ENCODE measurements around the gene NR6A1. TPM values are rescaled to one million over a fixed set of nuclear protein-coding genes. Genes with fewer than 3 reads are reported as not detected.

NR6A1 gene
- total and polyA plus RNA-seq, 9 donors = 0.29 to 1.7 (median 1.00) TPM

GRCh38 chr9:124652203-124652602, 118.9 kb downstream of the NR6A1 start:
- Histone ChIP-seq H3K4me3 (no peak overlapping the region), H3K27me3 (no peaks in the 10 kb centered on the region), H3K36me3 (no peaks in the 10 kb centered on the region), H3K9me3 (no peaks in the 10 kb centered on the region), H3K4me1 (ENCODE audit: insufficient read depth) (no peaks in the 10 kb centered on the region), H3K27ac (no peak overlapping the region)
- TF ChIP-seq POLR2A (IDR thresholded peaks at IDR 0.05) = no peak
- no peak for TF ChIP-seq CTCF (IDR thresholded peaks at IDR 0.05)
- no peak for TF ChIP-seq EP300 (IDR thresholded peaks at IDR 0.05)
- intact Hi-C loops (cut with DNase I) = no loop called here
- DNase-seq = no peak
- WGBS, 3 donors = 82 to 93% (median 86%) methylated on average over 1 of the region's 1 CpG

- intact Hi-C loops (cut with DNase I) = no loop called here
- Histone ChIP-seq H3K4me1 (ENCODE audit: insufficient read depth) (no peaks in the 10 kb centered on the region), H3K4me3 (no peak overlapping the region), H3K27ac (no peak overlapping the region), H3K36me3 (no peaks in the 10 kb centered on the region), H3K9me3 (no peaks in the 10 kb centered on the region), H3K27me3 (no peaks in the 10 kb centered on the region)
- no peak for DNase-seq
- no peak for TF ChIP-seq EP300 (IDR thresholded peaks at IDR 0.05)
Observed at GRCh38 chr9:124645274-124645673, 125.8 kb downstream of the NR6A1 start.

- no peaks in the 10 kb centered on the region for H3K27me3 ChIP-seq
- H3K4me1 ChIP-seq (ENCODE audit: insufficient read depth) = no peaks in the 10 kb centered on the region
- no peaks in the 10 kb centered on the region for H3K9me3 ChIP-seq
- no peak overlapping the region for H3K4me3 ChIP-seq
- H3K36me3 ChIP-seq = no peaks in the 10 kb centered on the region
- no peak overlapping the region for H3K27ac ChIP-seq
- DNase-seq = no peak
- TF ChIP-seq CTCF (IDR thresholded peaks at IDR 0.05) = no peak
- no peak for TF ChIP-seq POLR2A (IDR thresholded peaks at IDR 0.05)
- no peak for TF ChIP-seq EP300 (IDR thresholded peaks at IDR 0.05)
- intact Hi-C loops (cut with DNase I) = no loop called here
Observed at GRCh38 chr9:124639637-124640036, 131.5 kb downstream of the NR6A1 start.

- 90 to 96% (median 90%) methylated on average over 5 of the region's 5 CpGs for WGBS, 3 donors
- H3K4me3 ChIP-seq = no peak overlapping the region
- H3K4me1 ChIP-seq (ENCODE audit: insufficient read depth) = no peaks in the 10 kb centered on the region
- no peaks in the 10 kb centered on the region for H3K9me3 ChIP-seq
- TF ChIP-seq EP300 (IDR thresholded peaks at IDR 0.05) (no peak), POLR2A (IDR thresholded peaks at IDR 0.05) (no peak), CTCF (IDR thresholded peaks at IDR 0.05) (no peak)
- H3K27me3 ChIP-seq = no peaks in the 10 kb centered on the region
- DNase-seq = no peak
- H3K36me3 ChIP-seq = no peaks in the 10 kb centered on the region
- intact Hi-C loops (cut with DNase I) = no loop called here
- H3K27ac ChIP-seq = no peak overlapping the region
Observed at GRCh38 chr9:124635285-124635684, 135.8 kb downstream of the NR6A1 start.

GRCh38 chr9:124632077-124632621, 139.0 kb downstream of the NR6A1 start:
- intact Hi-C loops (cut with DNase I) = no loop called here

More at GRCh38 chr9:124632077-124632621, 139.0 kb downstream of the NR6A1 start:
- WGBS, 3 donors = 12 to 16% (median 12%) methylated on average over 5 of the region's 5 CpGs
- Histone ChIP-seq H3K4me3 (no peak overlapping the region), H3K36me3 (no peaks in the 10 kb centered on the region), H3K27ac (no peak overlapping the region), H3K9me3 (no peaks in the 10 kb centered on the region), H3K27me3 (no peaks in the 10 kb centered on the region), H3K4me1 (ENCODE audit: insufficient read depth) (no peaks in the 10 kb centered on the region)
- DNase-seq = no peak
- TF ChIP-seq EP300 (IDR thresholded peaks at IDR 0.05) (no peak), CTCF (IDR thresholded peaks at IDR 0.05) (no peak), POLR2A (IDR thresholded peaks at IDR 0.05) (no peak)

All from ovary (tissue), 9 donors.